Osteocyte (in vitro differentiated cells): ENCODE data around the gene DYNLT4. TPM values are rescaled to one million over a fixed set of nuclear protein-coding genes. Genes with fewer than 3 reads are reported as not detected.
"Not testable (repeated sequence)": the region's sequence is repeated elsewhere in the genome, so short reads cannot be mapped to it uniquely, and the experiment has no call there.

ENCODE experiments used
- DNase-seq: peaks from one replicate; pipeline ENCODE4 v3.0.0; 2021; ENCODE audit warnings: mixed read lengths; ENCODE audit not compliant: unreplicated experiment; ENCODE audit errors: extremely low spot score
- H3K27ac Mint-ChIP-seq: one replicate; pipeline ENCODE4 v1.8.0; 2021; ENCODE audit warnings: mild to moderate bottlenecking, mixed read lengths; ENCODE audit not compliant: unreplicated experiment
- H3K27me3 Mint-ChIP-seq: one replicate; pipeline ENCODE4 v1.8.0; 2021; ENCODE audit warnings: mixed read lengths; ENCODE audit not compliant: unreplicated experiment
- H3K36me3 Mint-ChIP-seq: one replicate; pipeline ENCODE4 v1.8.0; 2021; ENCODE audit warnings: mixed read lengths; ENCODE audit not compliant: unreplicated experiment
- H3K4me1 Mint-ChIP-seq: one replicate; pipeline ENCODE4 v1.8.0; 2021; ENCODE audit warnings: mixed read lengths; ENCODE audit not compliant: unreplicated experiment
- H3K4me3 Mint-ChIP-seq: one replicate; pipeline ENCODE4 v1.8.0; 2021; ENCODE audit warnings: mild to moderate bottlenecking, moderate library complexity, mixed read lengths; ENCODE audit not compliant: unreplicated experiment
- H3K9me3 Mint-ChIP-seq: one replicate; pipeline ENCODE4 v1.8.0; 2021; ENCODE audit warnings: mixed read lengths; ENCODE audit not compliant: unreplicated experiment
- total RNA-seq: library from RNA; stranded (reverse); gene quantifications from 2 replicates; pipeline ENCODE4 v1.2.1, GENCODE V29; 2021
- TF ChIP-seq, protein P1 (sequence below): fragments of 200-600 bp; sonication (generic); IDR thresholded peaks from 2 replicates; pipeline ENCODE4 v1.5.0; 2021; ENCODE audit warnings: antibody characterized with exemption, mild to moderate bottlenecking, moderate library complexity

DYNLT4 gene
- total RNA-seq, 1 donor from 2014 or later: 0.48 TPM

GRCh38 chr1:44798481-44799365 is 8.4 kb downstream of the DYNLT4 start:
- no peak for DNase-seq
- peaks cover 25% of the 10 kb centered on the region for H3K4me1 Mint-ChIP-seq
- peaks cover 16% of the 10 kb centered on the region for H3K36me3 Mint-ChIP-seq
- H3K27me3 Mint-ChIP-seq: no peaks in the 10 kb centered on the region
- H3K9me3 Mint-ChIP-seq: no peaks in the 10 kb centered on the region
- H3K27ac Mint-ChIP-seq: peak overlapping the region; percentile 98
- TF ChIP-seq, protein P1, sequence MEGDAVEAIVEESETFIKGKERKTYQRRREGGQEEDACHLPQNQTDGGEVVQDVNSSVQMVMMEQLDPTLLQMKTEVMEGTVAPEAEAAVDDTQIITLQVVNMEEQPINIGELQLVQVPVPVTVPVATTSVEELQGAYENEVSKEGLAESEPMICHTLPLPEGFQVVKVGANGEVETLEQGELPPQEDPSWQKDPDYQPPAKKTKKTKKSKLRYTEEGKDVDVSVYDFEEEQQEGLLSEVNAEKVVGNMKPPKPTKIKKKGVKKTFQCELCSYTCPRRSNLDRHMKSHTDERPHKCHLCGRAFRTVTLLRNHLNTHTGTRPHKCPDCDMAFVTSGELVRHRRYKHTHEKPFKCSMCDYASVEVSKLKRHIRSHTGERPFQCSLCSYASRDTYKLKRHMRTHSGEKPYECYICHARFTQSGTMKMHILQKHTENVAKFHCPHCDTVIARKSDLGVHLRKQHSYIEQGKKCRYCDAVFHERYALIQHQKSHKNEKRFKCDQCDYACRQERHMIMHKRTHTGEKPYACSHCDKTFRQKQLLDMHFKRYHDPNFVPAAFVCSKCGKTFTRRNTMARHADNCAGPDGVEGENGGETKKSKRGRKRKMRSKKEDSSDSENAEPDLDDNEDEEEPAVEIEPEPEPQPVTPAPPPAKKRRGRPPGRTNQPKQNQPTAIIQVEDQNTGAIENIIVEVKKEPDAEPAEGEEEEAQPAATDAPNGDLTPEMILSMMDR: no peak
- H3K4me3 Mint-ChIP-seq: no peak overlapping the region

DNA sequence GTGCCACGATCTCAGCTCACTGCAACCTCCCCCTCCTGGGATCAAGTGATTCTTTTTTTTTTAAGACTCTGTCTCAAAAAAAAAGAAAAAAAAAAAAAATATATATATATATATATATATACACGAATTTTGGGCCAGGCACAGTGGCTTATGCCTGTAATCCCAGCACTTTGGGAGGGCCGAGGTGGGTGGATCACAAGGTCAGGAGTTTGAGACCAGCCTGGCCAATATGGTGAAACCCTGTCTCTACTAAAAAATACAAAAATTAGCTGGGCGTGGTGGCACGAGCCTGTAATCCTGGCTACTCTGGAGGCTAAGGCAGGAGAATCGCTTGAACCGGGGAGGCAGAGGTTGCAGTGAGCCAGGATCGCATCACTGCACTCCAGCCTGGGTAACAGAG is 9.3 kb downstream of the DYNLT4 start:
- not testable (repeated sequence) for H3K27ac Mint-ChIP-seq, H3K9me3 Mint-ChIP-seq, H3K27me3 Mint-ChIP-seq, H3K4me3 Mint-ChIP-seq, DNase-seq
- H3K4me1 Mint-ChIP-seq: peaks cover 23% of the 10 kb centered on the region
- H3K36me3 Mint-ChIP-seq: peaks cover 11% of the 10 kb centered on the region

DNA sequence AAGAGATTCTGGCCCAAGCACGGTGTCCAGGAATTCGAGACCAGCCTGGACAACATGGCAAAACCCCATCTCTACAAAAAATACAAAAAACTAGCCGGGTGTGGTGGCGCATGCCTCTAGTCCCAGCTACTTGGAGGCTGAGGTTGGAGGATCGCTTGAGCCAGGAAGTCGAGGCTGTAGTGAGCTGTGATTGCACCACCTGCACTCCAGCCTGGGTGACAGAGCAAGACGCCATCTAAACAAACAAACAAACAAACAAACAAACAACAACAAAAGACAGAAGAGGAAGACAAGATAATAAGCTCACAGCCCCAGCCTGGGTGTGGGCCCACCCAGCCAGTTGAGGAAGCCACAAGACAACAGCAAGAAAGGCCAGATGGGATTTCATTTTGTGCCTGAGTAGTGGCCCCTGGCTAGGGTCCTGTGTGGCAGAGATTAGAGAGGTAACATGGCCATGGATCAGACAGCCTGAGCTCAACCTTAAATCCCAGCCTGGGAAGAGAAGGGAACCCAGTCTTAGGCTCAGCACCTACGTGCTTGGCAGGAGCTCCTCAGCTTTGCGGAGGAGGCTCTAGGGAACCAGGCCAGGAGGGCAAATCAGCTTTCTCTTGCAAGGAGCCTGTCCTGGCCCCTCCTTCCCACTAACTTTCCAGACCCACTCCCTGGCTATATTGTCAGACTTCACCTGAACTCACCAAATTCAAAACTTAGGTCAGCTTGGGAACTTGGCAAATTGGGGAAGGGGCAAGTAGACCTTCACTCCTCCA is 14.2 kb downstream of the DYNLT4 start:
- DNase-seq: no peak
- no peaks in the 10 kb centered on the region for H3K36me3 Mint-ChIP-seq
- TF ChIP-seq, protein P1: no peak
- no peaks in the 10 kb centered on the region for H3K27me3 Mint-ChIP-seq
- peaks cover 4% of the 10 kb centered on the region for H3K4me1 Mint-ChIP-seq
- H3K4me3 Mint-ChIP-seq: no peak overlapping the region
- H3K9me3 Mint-ChIP-seq: no peaks in the 10 kb centered on the region
- H3K27ac Mint-ChIP-seq: no peak overlapping the region

DNA sequence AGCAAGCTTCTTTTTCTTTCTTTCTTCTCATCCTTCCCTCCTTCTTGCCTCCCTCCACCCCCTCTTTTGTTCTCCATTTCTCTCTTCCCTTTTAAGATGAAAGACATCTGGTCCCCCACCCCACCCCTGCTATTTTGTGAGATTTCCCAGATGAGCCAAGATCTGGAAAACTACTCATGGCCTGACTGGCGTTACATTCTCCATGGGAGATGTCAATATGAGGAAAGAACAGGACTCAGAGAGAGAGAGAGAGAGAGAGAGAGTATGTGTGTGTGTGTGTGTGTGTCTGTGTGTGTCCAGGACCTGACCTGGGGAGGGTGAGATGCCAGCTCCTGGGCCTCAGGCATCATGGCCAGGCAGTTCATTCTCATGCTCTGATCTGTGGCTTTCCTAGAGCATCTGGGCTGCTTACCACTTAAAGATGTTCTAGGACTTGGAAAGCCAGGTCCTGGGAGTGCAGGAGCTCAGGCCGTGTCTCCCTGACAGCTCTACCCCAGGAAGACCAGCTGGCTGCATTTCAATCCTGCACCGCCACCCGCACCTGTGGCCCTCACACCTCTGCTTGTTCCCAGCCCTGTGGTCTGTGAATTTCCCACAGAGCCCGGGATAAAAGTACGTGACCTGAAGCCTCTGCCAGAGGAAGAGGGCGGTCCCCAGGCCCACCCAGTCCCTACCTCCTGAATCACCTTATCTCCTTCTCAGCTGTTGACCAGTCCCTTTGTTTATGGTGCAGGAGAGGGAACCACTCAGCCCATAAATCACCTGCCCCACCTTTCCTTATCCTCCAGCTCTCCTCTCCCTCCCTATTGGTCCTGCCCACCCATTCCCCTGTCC is 16.0 kb downstream of the DYNLT4 start:
- H3K27ac Mint-ChIP-seq: no peak overlapping the region
- TF ChIP-seq, protein P1: no peak
- no peaks in the 10 kb centered on the region for H3K36me3 Mint-ChIP-seq
- no peaks in the 10 kb centered on the region for H3K27me3 Mint-ChIP-seq
- H3K4me1 Mint-ChIP-seq: peaks cover 8% of the 10 kb centered on the region
- no peak overlapping the region for H3K4me3 Mint-ChIP-seq
- no peak for DNase-seq
- H3K9me3 Mint-ChIP-seq: no peaks in the 10 kb centered on the region

- DNase-seq: no peak
- H3K36me3 Mint-ChIP-seq: peaks cover 1% of the 10 kb centered on the region
- H3K9me3 Mint-ChIP-seq: no peaks in the 10 kb centered on the region
- no peaks in the 10 kb centered on the region for H3K27me3 Mint-ChIP-seq
- no peak within 1 kb of the TSS for H3K27ac Mint-ChIP-seq
- H3K4me3 Mint-ChIP-seq: no peak within 1 kb of the TSS
- H3K4me1 Mint-ChIP-seq: peaks cover 27% of the 10 kb centered on the region
- TF ChIP-seq, protein P1: no peak
Measured at GRCh38 chr1:44788120-44788860, 18.9 kb downstream of the DYNLT4 start, which contains the start of gene BEST4. Gene BEST4, minus strand, starts transcription at chr1:44788170. Its CDS starts 465 bp downstream, at chr1:44787705.
